ENCODE results near the gene LGALS9. TPM values are rescaled to one million over a fixed set of nuclear protein-coding genes. Genes with fewer than 3 reads are reported as not detected.
"Not testable (repeated sequence)": the region's sequence is repeated elsewhere in the genome, so short reads cannot be mapped to it uniquely, and the experiment has no call there.

The LGALS9 gene
- total RNA-seq, 1 donor from 2014 or later = 185 TPM

DNA sequence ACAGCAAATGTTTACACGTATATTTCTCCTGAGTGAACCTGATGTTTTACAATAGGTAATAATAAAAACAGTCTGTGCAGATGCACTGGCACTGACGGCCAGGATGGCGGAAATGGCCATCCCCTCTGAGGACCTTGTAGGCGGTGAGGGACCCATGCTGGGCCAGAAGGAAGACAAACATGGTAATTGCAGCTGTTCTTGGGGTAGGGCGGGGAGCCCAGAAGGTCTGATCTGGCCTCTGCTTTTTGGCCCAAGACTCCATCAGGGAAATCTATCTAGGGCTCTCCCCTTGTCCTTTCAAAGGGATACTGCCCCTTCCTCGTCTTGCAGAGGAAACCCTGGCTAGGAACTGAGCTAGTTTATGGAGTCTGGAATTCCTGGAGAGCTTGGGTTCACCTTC lies 7.4 kb upstream of the LGALS9 start:
- Histone ChIP-seq H3K36me3 (peaks cover 57% of the 10 kb centered on the region), H3K9me3 (no peaks in the 10 kb centered on the region), H3K4me3 (no peak overlapping the region), H3K4me1 (no peaks in the 10 kb centered on the region), H3K27me3 (no peaks in the 10 kb centered on the region), H3K27ac (no peak overlapping the region)
- no peak for ATAC-seq
- TF ChIP-seq, protein P1, sequence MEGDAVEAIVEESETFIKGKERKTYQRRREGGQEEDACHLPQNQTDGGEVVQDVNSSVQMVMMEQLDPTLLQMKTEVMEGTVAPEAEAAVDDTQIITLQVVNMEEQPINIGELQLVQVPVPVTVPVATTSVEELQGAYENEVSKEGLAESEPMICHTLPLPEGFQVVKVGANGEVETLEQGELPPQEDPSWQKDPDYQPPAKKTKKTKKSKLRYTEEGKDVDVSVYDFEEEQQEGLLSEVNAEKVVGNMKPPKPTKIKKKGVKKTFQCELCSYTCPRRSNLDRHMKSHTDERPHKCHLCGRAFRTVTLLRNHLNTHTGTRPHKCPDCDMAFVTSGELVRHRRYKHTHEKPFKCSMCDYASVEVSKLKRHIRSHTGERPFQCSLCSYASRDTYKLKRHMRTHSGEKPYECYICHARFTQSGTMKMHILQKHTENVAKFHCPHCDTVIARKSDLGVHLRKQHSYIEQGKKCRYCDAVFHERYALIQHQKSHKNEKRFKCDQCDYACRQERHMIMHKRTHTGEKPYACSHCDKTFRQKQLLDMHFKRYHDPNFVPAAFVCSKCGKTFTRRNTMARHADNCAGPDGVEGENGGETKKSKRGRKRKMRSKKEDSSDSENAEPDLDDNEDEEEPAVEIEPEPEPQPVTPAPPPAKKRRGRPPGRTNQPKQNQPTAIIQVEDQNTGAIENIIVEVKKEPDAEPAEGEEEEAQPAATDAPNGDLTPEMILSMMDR (IDR thresholded peaks at IDR 0.05) = no peak
- DNase-seq = no peak
- intact Hi-C loops (cut with DNase I) = no loop called here

DNA sequence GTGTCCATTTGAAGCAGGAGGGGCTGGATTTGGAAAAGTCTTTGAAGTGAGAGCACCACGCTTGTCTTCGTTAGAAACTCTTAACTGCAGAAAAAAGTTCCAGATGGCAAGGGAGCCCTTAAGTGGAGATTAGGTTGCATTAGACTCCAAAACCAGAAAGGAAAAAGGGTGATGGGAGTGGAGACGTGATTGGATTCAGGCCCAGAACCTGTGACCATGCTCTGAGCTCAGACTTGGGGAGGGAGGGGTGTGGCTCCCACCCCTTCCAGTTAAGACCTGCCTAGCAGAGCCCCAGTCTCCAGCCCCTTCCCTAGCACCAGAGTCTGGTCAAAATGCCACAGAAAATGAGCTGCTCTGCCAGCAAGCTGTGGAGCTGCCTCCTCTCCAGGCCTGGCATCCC lies 6.4 kb upstream of the LGALS9 start:
- TF ChIP-seq, protein P1 (IDR thresholded peaks at IDR 0.05) = no peak
- H3K36me3 ChIP-seq = peaks cover 51% of the 10 kb centered on the region
- no peak for ATAC-seq

DNA sequence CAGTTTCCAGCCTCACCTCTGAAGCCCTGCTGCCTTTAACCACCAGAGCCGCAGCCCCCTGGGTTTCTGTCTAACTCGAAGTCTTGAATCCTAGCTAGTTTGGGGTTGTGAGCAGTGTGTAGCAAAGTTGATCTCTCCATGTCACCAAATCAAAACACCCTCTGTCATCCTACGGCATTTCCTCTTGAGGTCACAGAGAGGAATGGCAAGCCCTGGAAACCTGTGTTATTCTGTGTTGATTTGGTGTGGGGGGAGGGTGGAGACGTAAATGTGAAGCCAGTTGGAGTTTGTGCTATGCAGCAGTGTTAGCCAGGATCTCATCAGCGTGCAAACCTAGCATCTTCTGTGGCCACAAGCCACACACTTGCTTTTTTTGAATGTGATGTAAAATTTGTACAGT lies 5.1 kb upstream of the LGALS9 start:
- H3K4me3 ChIP-seq = no peak overlapping the region
- H3K27me3 ChIP-seq = no peaks in the 10 kb centered on the region
- intact Hi-C loops (cut with DNase I) = no loop called here
- no peaks in the 10 kb centered on the region for H3K9me3 ChIP-seq
- peaks cover 41% of the 10 kb centered on the region for H3K36me3 ChIP-seq
- H3K27ac ChIP-seq = no peak overlapping the region
- DNase-seq (no peak), ATAC-seq (no peak)
- TF ChIP-seq, protein P1 (IDR thresholded peaks at IDR 0.05) = no peak
- no peaks in the 10 kb centered on the region for H3K4me1 ChIP-seq

More for the DNA sequence above, 6.4 kb upstream of the LGALS9 start:
- intact Hi-C loops (cut with DNase I) = no loop called here
- no peak for DNase-seq
- no peak overlapping the region for H3K4me3 ChIP-seq
- H3K4me1 ChIP-seq = no peaks in the 10 kb centered on the region
- H3K27ac ChIP-seq = no peak overlapping the region
- H3K27me3 ChIP-seq = no peaks in the 10 kb centered on the region
- H3K9me3 ChIP-seq = no peaks in the 10 kb centered on the region

- DNase-seq (no peak), ATAC-seq (no peak)
- TF ChIP-seq, protein P1 (IDR thresholded peaks at IDR 0.05) = no peak
- Histone ChIP-seq H3K9me3 (no peaks in the 10 kb centered on the region), H3K4me1 (peaks cover 12% of the 10 kb centered on the region), H3K4me3 (no peak overlapping the region), H3K36me3 (peaks cover 25% of the 10 kb centered on the region), H3K27ac (no peak overlapping the region), H3K27me3 (no peaks in the 10 kb centered on the region)
- intact Hi-C loops (cut with DNase I) = no loop called here
Measured at GRCh38 chr17:27627514-27627913, 3.5 kb upstream of the LGALS9 start.

DNA sequence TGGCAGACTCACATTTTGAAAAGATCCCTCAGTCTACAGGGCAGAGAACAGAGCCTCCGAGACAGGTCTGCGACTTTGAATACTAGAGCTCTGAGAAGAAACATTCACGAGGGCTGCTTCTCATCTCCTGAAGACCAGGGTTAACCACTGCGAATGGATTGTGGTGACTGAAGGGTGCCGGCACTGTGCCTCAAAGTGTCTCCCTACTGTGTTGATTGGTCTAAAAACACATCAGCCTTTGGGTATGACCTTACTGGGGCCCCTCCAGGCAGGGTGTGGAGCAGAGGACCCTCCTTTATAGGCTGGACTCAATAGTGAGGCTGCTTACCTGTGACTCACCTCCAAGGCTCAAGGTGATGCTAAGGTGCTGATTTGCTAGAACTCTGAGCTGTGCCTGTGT lies 2.6 kb upstream of the LGALS9 start:
- Histone ChIP-seq H3K27me3 (no peaks in the 10 kb centered on the region), H3K27ac (no peak overlapping the region), H3K9me3 (no peaks in the 10 kb centered on the region), H3K4me1 (peaks cover 19% of the 10 kb centered on the region), H3K36me3 (peaks cover 16% of the 10 kb centered on the region), H3K4me3 (no peak overlapping the region)
- DNase-seq = no peak
- TF ChIP-seq, protein P1 (IDR thresholded peaks at IDR 0.05) = no peak
- intact Hi-C loops (cut with DNase I) = no loop called here
- ATAC-seq = no peak

DNA sequence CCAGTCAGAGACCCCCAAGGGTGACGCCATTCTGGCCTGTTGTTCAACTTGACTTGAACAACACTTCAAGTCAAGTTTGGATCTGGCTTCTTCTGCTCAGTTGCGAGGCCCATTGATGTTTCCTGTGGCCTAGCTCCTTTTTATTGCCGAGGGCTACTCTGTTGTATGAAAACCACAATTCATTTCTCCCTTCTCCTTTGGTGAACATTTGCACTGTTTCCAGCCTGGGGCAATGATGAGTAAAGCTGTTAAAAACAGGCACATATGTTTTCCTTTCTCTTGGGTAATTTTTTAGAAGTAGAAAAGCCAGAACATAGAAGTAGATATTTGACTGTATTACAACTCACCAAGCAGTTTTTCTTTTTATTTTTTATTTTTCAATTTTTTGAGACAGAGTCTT lies 1.7 kb upstream of the LGALS9 start:
- H3K27me3 ChIP-seq; H3K36me3 ChIP-seq; H3K27ac ChIP-seq; H3K9me3 ChIP-seq; intact Hi-C loops (cut with DNase I); ATAC-seq; H3K4me3 ChIP-seq; DNase-seq: not testable (repeated sequence)
- peaks cover 24% of the 10 kb centered on the region for H3K4me1 ChIP-seq
